ENCODE measurements around the gene TTC5.
"Not testable (repeated sequence)": the region's sequence is repeated elsewhere in the genome, so short reads cannot be mapped to it uniquely, and the experiment has no call there.

Gene TTC5

GRCh38 chr14:20305265-20306078 lies at the start of gene TTC5:
TSS of gene TTC5 (minus strand) at chr14:20305951. CDS start at chr14:20305937, 14 bp downstream.
- peak; percentile 92 for DNase-seq

GRCh38 chr14:20350860-20351259 lies 45.1 kb upstream of the TTC5 start:
- no peak for DNase-seq

- no peak for DNase-seq
Observed at GRCh38 chr14:20350282-20350681, 44.5 kb upstream of the TTC5 start.

DNA sequence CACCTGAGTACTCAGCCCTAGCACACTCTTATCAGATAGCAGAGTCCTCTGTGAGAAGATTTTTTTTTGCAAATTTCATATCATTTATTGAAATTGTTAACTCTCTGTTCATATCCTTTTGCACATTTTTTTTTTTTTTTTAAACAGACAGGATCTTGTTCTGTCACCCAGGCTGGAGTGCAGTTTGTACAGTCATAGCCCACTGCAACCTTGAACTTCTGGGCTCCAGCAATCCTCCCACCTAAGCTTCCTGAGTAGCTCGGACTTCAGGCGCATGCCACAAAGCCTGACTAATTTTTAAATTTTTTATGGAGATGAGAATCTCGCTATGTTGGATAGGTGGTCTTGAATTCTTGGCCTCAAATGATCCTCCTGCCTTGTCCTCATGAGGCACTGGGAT lies 42.0 kb upstream of the TTC5 start:
- no peak for DNase-seq

DNA sequence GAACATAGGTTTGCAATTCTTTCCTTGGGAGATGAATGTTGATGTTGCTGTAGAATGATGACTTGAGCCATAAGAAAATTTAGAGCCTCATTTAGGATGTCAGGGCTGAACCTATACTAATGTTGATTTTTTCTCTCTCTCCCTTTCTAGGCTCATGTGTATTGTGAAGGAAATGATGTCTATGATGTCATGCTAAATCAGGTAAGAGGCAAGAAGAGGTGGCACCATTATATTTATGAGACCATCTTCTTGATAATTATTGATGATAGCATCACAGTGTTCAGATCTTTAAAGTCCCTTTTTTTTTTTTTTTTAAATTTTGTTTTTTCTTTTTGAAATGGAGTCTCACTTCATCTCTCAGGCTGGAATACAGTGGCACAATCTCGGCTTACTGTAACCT lies 41.0 kb upstream of the TTC5 start:
- no peak for DNase-seq

DNA sequence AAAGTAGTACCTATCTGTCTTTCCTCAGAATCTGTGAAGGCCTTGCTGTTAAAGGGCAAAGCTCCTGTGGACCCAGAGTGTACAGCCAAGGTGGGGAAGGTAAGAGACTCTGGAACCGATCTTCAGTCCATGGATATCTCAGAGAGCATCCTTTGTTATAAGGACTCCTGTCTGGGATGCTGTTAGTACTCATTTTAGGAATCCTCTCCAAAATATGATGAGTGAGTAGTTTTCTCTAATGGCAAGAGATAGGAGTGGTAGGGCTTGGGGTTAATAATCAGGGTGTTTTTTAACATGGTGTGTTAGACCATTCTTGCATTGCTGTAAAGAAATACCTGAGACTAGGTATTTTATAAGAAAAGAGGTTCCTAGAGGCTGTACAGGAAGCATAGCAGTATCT lies 39.6 kb upstream of the TTC5 start:
- no peak for DNase-seq

DNA sequence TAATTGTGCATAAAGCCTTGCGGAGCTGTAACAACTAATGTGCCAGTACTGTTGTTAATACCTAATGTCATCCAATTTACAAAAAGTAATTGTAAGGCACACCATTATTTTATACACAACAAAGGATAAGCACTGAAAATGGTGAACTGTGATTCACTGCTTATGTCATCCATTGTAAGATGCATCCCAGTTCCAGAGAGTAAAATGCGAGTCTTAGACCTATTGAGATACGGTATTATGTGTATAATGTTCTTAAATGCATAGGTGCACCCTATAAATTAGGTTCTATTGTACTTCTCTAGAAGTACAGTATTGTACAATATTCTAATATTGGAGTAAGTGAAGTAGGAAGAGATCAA lies 38.1 kb upstream of the TTC5 start:
- no peak for DNase-seq

- DNase-seq, result peak; percentile 96
Observed at GRCh38 chr14:20343092-20343861, 37.5 kb upstream of the TTC5 start, which contains the start of gene PARP2. TSS of gene PARP2 (plus strand) at chr14:20343635. CDS start at chr14:20343642, 7 bp downstream.

DNA sequence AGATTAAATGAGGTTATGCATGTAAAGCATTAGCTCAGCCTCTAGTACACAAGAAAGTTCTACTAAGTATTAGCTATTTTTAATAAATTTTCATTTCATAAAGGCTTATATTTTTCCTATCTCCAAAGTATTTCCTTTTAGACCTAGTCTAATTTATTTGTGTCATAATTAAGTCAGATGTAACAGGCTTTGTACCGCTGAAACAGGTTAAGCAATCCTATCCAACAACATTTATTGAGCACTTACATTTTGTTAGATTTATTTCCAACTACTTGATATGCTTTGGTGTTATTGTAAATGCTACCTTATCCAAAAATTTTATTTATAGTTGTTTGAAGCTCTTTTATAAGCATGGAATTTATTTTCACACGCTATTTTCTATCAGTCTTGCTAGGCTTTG lies 35.9 kb upstream of the TTC5 start:
- no peak for DNase-seq

DNA sequence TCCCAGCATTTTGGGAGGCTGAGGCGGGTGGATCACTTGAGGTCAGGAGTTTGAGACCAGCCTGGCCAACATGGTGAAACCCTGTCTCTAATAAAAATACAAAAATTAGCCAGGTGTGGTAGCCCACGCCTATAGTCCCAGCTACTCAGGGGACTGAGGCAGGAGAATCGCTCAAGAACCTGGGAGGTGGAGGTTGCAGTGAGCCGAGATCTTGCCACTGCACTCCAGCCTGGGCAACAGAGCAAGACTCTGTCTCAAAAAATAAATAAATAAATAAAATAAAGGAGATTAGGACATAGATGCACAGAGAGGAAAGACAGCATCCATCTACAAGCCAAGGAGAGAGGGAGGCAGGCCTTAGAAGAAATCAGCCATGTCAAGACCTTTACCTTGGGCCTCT lies 35.3 kb upstream of the TTC5 start:
- DNase-seq, result not testable (repeated sequence)

- DNase-seq, result no peak
Observed at GRCh38 chr14:20334017-20334416, 28.3 kb upstream of the TTC5 start.

- no peak for DNase-seq
Observed at GRCh38 chr14:20333494-20333841, 27.7 kb upstream of the TTC5 start.

DNA sequence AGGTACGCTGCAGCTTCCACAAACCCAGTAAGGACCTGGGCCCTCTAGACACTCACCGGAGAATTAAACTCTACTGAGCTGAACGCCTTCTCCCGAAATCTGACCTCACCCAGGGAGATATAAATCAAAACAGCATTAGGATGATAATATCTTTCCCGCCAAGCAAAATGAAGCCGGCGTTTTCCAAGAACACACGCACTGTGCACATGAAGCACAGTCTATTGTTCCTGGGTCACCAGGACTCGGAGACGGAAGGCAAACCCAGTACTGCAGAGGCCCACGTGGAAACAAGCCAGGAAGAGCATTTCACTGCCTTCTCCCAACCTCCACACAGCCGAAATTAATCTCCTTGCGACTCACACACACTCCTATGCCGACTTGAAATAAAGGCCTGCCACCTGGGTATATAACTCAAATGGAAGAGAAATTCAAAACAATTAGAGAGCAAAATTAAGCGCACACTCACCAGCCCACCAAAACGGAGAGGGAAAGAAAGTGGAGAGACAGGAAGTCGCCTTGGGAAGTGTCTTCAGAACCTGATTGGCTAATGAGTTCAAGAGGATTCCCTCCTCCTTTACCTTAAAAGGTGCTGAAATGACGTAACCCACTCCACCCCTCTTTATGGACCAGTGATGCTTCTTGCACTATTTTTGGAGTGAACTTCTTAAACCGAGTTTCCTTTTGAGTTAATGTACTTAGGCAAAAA lies 27.2 kb upstream of the TTC5 start, which contains the start of gene CCNB1IP1:
TSS of gene CCNB1IP1 (minus strand) at position 492 of the 706 bp plus-strand sequence. CDS start 16,756 bp downstream, outside the sequence.
- DNase-seq, result peak; percentile 81

DNA sequence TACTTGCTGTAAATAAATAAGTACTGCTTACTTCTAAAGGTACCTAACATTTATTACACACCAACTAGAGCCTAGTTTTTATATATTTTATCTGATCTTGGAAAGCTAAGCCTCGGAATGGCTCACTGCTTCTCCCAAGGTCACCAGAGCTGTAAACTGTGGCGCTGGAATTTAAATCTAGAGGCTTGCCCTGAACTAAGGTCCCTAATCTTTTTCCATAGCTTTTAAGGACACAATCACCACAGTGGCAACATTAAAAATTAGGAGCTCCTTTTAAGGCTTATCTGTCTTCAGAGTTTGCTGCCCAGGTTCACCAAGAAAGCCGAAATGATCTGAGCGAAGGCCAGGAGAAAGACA lies 26.7 kb upstream of the TTC5 start:
- DNase-seq, result no peak

GRCh38 chr14:20331053-20331613 lies 25.4 kb upstream of the TTC5 start:
- DNase-seq, result no peak

GRCh38 chr14:20329355-20329754 lies 23.6 kb upstream of the TTC5 start:
- no peak for DNase-seq

- no peak for DNase-seq
Observed at GRCh38 chr14:20328705-20329104, 23.0 kb upstream of the TTC5 start.

DNA sequence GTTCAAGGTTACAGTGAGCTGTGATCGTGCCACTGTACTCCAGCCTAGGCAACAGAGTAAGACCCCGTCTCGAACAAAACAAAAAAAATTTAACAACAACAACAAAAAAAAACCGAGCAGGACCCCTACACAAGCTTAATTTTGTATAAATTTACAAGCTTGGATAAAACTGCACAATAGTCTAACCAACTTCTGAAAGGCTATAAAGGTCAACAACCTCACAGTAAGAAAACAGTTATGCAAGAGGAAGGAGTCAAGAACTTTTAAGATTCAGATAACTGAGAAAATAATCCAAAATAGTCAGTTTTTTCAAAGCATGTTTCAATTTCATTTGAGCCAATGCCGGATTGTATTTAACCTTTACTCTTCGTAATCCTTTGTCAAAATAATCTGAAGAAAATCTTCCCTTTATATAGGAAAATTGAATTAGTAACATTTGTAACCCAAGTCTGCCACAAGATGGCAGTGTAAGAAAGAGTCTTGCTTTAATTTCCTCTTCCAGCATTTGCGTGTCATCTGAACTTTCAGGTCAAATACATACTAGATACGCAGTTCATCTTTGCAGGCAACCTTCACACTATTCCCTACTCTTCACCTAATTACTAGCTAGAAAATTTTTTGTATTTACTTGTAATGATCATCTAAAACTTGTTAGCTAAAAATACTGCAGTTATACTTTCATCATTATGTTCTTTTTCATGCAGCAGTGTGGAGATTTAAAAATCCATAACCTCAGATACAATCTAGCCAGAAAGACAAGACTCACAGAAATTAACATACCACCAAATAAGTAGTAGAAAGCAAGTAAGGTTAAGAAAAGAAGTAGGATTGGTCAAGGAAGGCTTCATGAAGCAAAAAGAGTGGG lies 21.5 kb upstream of the TTC5 start:
- DNase-seq, result peak; percentile 79

DNA sequence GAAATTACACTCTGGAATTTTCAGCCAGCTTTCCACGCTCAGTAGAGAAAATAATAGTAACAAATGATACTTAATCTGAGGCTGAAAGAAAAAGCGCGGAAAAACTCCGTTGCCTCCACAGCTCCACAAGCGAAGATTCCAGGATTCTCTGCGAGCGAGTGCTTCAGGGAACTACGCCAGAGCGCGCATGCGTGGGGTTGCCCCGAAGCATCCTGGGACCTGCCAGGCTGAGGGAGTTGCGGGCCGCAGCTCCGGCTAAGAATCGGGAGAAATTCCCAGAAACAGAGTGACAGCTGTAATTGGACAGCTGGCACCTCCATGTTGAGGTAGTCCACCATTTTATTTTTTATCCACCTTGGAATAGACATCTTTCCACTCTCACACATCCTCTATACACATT lies 12.0 kb upstream of the TTC5 start:
- no peak for DNase-seq

- no peak for DNase-seq
Observed at GRCh38 chr14:20314026-20314425, 8.3 kb upstream of the TTC5 start.

DNA sequence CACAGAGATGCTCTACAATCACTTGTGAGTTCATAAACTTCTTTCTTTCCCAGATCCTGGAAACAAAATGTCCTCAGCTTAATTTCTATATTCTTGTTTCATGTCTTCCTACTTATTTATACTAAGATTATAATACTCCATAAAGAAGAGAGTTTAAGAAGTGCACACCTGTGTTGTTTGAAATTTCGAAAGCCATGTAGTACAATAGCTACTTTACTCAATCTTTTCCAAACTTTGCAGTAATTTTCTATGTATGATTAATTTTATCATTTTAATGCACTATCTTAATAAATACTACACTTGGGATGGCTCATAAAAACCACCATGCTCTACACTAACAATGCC lies 300 bp upstream of the TTC5 start:
- no peak for DNase-seq

- no peak for DNase-seq
Observed at GRCh38 chr14:20302042-20302755, 3.6 kb downstream of the TTC5 start.

Measured in CD4-positive, alpha-beta T cell treated with Interleukin-12 subunit alpha and Interleukin-12 subunit beta, for 1 hour (primary cell).